ENCODE results near the gene MOB2. TPM values are rescaled to one million over a fixed set of nuclear protein-coding genes. Genes with fewer than 3 reads are reported as not detected.

Gene MOB2
- total RNA-seq, 4 donors from 2014 or later: 27.3 to 64.9 (median 34.1) TPM

DNA sequence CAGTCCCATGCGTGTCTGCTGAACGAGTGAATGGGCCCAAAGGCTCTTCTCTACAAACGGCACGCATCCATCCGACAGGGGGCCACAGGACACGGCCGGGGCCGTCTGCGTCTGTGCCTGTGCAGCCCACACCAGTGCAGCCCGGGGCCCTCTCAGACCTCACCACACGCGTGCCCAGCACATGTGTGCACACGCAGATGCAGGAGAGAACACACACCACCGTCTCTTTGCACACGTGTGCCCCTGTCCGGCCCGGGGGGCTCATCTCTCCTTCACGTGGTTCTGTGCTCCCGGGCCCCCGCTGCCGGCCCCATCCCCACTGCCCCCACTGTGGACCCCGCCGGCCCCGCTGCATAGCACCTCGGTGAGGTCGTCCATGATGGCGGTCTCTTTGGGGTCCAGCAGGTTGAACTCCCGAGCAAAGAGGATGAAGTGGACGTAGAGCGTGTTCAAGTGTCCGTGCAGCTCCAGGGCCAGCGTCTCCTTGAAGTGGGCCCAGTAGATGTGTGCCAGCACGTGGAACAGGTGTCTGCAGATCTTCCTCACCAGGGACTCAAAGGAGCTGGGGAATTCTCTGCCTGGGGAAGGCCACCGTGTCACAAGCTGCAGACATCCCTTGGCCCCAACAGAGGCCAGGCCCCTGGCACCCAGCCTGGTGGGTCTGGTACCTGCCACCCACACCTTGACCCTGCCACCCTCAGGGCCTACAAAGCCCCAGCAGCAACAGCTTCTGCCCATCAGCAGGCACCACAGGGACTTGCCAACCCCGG is 16.5 kb downstream of the MOB2 start:
- ATAC-seq (ENCODE audit: low FRiP score) (no peak), DNase-seq (ENCODE audit: low spot score) (no peak)
- TF ChIP-seq, protein P1, sequence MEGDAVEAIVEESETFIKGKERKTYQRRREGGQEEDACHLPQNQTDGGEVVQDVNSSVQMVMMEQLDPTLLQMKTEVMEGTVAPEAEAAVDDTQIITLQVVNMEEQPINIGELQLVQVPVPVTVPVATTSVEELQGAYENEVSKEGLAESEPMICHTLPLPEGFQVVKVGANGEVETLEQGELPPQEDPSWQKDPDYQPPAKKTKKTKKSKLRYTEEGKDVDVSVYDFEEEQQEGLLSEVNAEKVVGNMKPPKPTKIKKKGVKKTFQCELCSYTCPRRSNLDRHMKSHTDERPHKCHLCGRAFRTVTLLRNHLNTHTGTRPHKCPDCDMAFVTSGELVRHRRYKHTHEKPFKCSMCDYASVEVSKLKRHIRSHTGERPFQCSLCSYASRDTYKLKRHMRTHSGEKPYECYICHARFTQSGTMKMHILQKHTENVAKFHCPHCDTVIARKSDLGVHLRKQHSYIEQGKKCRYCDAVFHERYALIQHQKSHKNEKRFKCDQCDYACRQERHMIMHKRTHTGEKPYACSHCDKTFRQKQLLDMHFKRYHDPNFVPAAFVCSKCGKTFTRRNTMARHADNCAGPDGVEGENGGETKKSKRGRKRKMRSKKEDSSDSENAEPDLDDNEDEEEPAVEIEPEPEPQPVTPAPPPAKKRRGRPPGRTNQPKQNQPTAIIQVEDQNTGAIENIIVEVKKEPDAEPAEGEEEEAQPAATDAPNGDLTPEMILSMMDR (IDR thresholded peaks at IDR 0.05): no peak

GRCh38 chr11:1469287-1469910 is 17.2 kb downstream of the MOB2 start:
- ATAC-seq (ENCODE audit: low FRiP score) (no peak), DNase-seq (ENCODE audit: low spot score) (no peak)
- TF ChIP-seq, protein P1 (IDR thresholded peaks at IDR 0.05): no peak

DNA sequence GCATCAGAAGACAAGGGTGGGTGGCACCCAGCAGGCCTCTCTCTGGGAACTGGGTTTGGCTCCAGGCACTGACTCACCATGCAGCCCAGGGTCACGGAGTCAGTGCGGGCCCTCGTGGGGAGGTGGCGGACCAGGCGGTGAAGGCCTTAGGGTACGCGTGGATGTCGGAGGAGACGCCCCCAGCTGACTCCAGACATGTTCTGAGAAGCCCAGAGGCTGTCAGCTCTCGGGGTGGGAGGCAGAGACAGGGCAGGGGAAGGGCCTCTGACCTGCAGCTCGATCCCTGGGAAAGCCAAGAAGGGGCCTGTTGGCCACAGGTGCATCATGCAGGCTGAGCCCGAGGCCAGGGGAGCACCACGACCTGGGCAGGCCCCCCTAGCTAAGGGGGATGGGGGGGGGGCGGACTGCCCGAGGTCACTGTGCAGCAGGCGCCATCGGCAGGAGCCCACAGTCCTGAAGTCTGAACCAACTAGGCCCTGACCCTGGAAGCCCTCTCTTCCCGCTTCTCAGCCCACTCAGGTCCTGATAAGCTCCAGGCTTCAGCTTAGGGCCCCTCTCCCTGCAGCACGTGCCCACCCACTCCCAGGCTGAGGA is 18.0 kb downstream of the MOB2 start:
- TF ChIP-seq, protein P1 (IDR thresholded peaks at IDR 0.05): no peak
- ATAC-seq (ENCODE audit: low FRiP score) (no peak), DNase-seq (ENCODE audit: low spot score) (no peak)

- ATAC-seq (ENCODE audit: low FRiP score) (no peak), DNase-seq (ENCODE audit: low spot score) (no peak)
- TF ChIP-seq, protein P1 (IDR thresholded peaks at IDR 0.05): no peak
These were observed 18.6 kb downstream of the MOB2 start for GRCh38 chr11:1468002-1468401.

DNA sequence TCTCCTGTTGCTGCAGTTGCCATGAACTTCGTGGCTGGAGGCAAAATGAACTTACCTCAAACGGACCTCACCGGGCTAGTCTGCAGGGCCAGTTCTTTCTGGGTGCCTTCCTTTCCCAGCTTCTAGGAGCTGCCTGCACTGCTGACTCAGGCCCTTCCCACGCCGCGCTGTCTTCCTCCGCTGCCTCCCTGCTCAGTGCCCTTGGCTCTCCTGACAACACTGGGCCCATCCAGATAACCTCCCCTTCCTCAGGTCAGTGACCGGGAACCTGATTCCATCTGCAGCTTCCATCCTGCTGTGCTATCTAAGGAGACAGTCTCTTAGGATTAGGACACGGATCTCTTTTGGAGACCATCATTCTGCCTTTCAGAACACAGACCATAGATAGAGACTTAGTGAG is 19.3 kb downstream of the MOB2 start:
- TF ChIP-seq, protein P1 (IDR thresholded peaks at IDR 0.05): no peak
- ATAC-seq (ENCODE audit: low FRiP score) (no peak), DNase-seq (ENCODE audit: low spot score) (no peak)

GRCh38 chr11:1466784-1467183 is 19.8 kb downstream of the MOB2 start:
- ATAC-seq (ENCODE audit: low FRiP score) (no peak), DNase-seq (ENCODE audit: low spot score) (no peak)
- TF ChIP-seq, protein P1 (IDR thresholded peaks at IDR 0.05): no peak
